HEK293 (cell line): Measurements from ENCODE around the gene GSTP1.

Experiments
- BCL11A ChIP-seq: fragments of 450-650 bp; formaldehyde crosslinking; IDR thresholded peaks from 2 replicates; pipeline ENCODE4 v1.5.1; 2016; ENCODE audit warnings: low read depth, missing biosample characterization, missing genetic modification characterization
- BCL11B ChIP-seq: fragments of 450-650 bp; formaldehyde crosslinking; IDR thresholded peaks from 2 replicates; pipeline ENCODE4 v1.5.1; 2016; ENCODE audit warnings: low read depth, missing biosample characterization, missing genetic modification characterization
- GLIS1 ChIP-seq: fragments of 450-650 bp; formaldehyde crosslinking; IDR thresholded peaks from 2 replicates; pipeline ENCODE4 v1.5.1; 2016; ENCODE audit warnings: missing biosample characterization, missing genetic modification characterization
- GLIS2 ChIP-seq: fragments of 450-650 bp; formaldehyde crosslinking; IDR thresholded peaks from 2 replicates; pipeline ENCODE4 v1.5.1; 2016; ENCODE audit warnings: missing biosample characterization, missing genetic modification characterization
- SP3 ChIP-seq: fragments of 450-650 bp; formaldehyde crosslinking; IDR thresholded peaks from 2 replicates; pipeline ENCODE4 v1.5.1; 2016; ENCODE audit warnings: missing biosample characterization, missing genetic modification characterization
- ZEB2 ChIP-seq: fragments of 450-650 bp; formaldehyde crosslinking; IDR thresholded peaks from 2 replicates; pipeline ENCODE4 v1.5.1; 2016; ENCODE audit warnings: missing biosample characterization, missing genetic modification characterization
- ZNF114 ChIP-seq: fragments of 450-650 bp; formaldehyde crosslinking; IDR thresholded peaks from 2 replicates; pipeline ENCODE4 v1.5.0; 2017; ENCODE audit warnings: missing biosample characterization, missing genetic modification characterization
- ZNF16 ChIP-seq: fragments of 450-650 bp; formaldehyde crosslinking; IDR thresholded peaks from 2 replicates; pipeline ENCODE4 v1.5.1; 2016; ENCODE audit warnings: low read depth, missing biosample characterization, missing genetic modification characterization
- ZNF169 ChIP-seq: fragments of 450-650 bp; formaldehyde crosslinking; IDR thresholded peaks from 2 replicates; pipeline ENCODE4 v1.5.1; 2016; ENCODE audit warnings: missing biosample characterization, missing genetic modification characterization
- ZNF335 ChIP-seq: fragments of 450-650 bp; formaldehyde crosslinking; conservative IDR thresholded peaks from 2 replicates; pipeline ENCODE4 v1.5.1; 2016; ENCODE audit warnings: missing biosample characterization, missing genetic modification characterization
- ZNF433 ChIP-seq: fragments of 450-650 bp; formaldehyde crosslinking; IDR thresholded peaks from 2 replicates; pipeline ENCODE4 v1.5.1; 2016; ENCODE audit warnings: missing biosample characterization, missing genetic modification characterization, low read depth
- ZNF623 ChIP-seq: fragments of 450-650 bp; formaldehyde crosslinking; IDR thresholded peaks from 2 replicates; pipeline ENCODE4 v1.5.1; 2016; ENCODE audit warnings: missing biosample characterization, missing genetic modification characterization
- ZNF654 ChIP-seq: fragments of 450-650 bp; formaldehyde crosslinking; IDR thresholded peaks from 2 replicates; pipeline ENCODE4 v1.5.1; 2016; ENCODE audit warnings: low read depth, missing biosample characterization, missing genetic modification characterization
- ZNF76 ChIP-seq: fragments of 450-650 bp; formaldehyde crosslinking; IDR thresholded peaks from 2 replicates; pipeline ENCODE4; 2016; ENCODE audit warnings: low read depth, missing biosample characterization, missing genetic modification characterization, borderline replicate concordance
- TF ChIP-seq, protein P1 (sequence below): fragments of 450-650 bp; formaldehyde crosslinking; IDR thresholded peaks from 2 replicates; pipeline ENCODE4 v1.5.1; 2017; ENCODE audit warnings: missing biosample characterization, mild to moderate bottlenecking, missing genetic modification characterization, moderate library complexity
- TF ChIP-seq, protein P2 (sequence below): fragments of 450-650 bp; formaldehyde crosslinking; IDR thresholded peaks from 2 replicates; pipeline ENCODE4 v1.5.1; 2016; ENCODE audit warnings: missing biosample characterization, missing genetic modification characterization, borderline replicate concordance
- TF ChIP-seq, protein P3 (sequence below): fragments of 450-650 bp; formaldehyde crosslinking; IDR thresholded peaks from 2 replicates; pipeline ENCODE4 v1.5.1; 2016; ENCODE audit warnings: missing biosample characterization, missing genetic modification characterization, low read depth
- TF ChIP-seq, protein P4 (sequence below): fragments of 450-650 bp; formaldehyde crosslinking; IDR thresholded peaks from 2 replicates; pipeline ENCODE4 v1.5.1; 2017; ENCODE audit warnings: missing biosample characterization, missing genetic modification characterization
- TF ChIP-seq, protein P5 (sequence below): fragments of 450-650 bp; formaldehyde crosslinking; IDR thresholded peaks from 2 replicates; pipeline ENCODE4 v1.5.1; 2016; ENCODE audit warnings: missing biosample characterization, missing genetic modification characterization
- TF ChIP-seq, protein P6 (sequence below): fragments of 450-650 bp; formaldehyde crosslinking; IDR thresholded peaks from 2 replicates; pipeline ENCODE4 v1.5.1; 2016; ENCODE audit warnings: missing biosample characterization, missing genetic modification characterization
- TF ChIP-seq, protein P7 (sequence below): fragments of 450-650 bp; formaldehyde crosslinking; IDR thresholded peaks from 2 replicates; pipeline ENCODE4 v1.5.1; 2017; ENCODE audit warnings: missing biosample characterization, missing genetic modification characterization

GSTP1 gene

DNA sequence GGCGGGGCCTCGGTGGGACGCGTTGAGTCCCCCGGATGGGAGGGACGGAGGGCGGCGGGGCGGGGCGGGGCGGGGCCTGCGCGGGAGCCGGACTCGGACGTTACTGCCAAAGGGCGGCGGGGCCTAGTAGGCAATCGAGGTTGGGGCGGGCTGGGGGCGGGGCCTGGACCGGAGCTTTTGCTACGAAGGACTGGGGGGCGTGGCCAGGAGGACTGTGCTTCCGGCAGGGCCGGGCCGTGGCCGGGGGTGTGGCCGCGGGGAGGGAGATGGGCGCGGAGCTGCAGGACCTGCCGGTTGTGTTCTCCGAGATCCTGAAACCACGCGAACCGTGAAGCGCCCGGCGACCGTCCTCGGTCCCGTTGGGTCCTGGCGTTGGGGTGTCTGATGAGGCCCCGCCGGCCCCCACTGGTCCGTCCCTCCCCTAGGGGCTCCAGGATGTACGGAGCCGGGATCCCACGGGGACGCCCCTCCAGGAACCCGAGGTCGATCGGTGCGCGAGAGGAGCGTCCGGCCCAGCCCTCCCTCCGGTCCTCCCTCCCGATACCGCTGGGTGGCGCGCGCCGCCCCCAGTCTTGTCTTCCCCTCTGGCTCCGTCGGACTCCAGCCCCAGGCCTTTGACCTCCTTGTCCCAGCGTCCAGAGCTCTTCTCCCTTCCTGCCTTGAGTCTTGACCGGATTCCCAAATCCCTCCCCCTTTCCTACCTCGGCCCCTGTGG lies 46.8 kb downstream of the GSTP1 start (continued):
- TF ChIP-seq, protein P1, sequence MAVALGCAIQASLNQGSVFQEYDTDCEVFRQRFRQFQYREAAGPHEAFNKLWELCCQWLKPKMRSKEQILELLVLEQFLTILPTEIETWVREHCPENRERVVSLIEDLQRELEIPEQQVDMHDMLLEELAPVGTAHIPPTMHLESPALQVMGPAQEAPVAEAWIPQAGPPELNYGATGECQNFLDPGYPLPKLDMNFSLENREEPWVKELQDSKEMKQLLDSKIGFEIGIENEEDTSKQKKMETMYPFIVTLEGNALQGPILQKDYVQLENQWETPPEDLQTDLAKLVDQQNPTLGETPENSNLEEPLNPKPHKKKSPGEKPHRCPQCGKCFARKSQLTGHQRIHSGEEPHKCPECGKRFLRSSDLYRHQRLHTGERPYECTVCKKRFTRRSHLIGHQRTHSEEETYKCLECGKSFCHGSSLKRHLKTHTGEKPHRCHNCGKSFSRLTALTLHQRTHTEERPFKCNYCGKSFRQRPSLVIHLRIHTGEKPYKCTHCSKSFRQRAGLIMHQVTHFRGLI (tag by site-specific recombination), result 0 out of 2 replicates have a peak, but pooled peaks have one; percentile 11
- TF ChIP-seq ZNF433 (tag by site-specific recombination) (no peak), ZNF114 (no peak), ZNF654 (tag by site-specific recombination) (peak; percentile 48), BCL11B (tag by site-specific recombination) (peak; percentile 98), BCL11A (tag by site-specific recombination) (peak; percentile 72), ZNF623 (tag by site-specific recombination) (no peak), ZNF169 (tag by site-specific recombination) (no peak), ZNF76 (0 out of 2 replicates have a peak, but pooled peaks have one; percentile 26), SP3 (tag by site-specific recombination) (peak; percentile 82), ZNF16 (tag by site-specific recombination) (no peak), GLIS1 (tag by site-specific recombination) (0 out of 2 replicates have a peak, but pooled peaks have one; percentile 34), GLIS2 (tag by site-specific recombination) (peak; percentile 83), ZEB2 (tag by site-specific recombination) (peak; percentile 64), ZNF335 (tag by site-specific recombination) (peak; percentile 91)
- TF ChIP-seq, protein P2, sequence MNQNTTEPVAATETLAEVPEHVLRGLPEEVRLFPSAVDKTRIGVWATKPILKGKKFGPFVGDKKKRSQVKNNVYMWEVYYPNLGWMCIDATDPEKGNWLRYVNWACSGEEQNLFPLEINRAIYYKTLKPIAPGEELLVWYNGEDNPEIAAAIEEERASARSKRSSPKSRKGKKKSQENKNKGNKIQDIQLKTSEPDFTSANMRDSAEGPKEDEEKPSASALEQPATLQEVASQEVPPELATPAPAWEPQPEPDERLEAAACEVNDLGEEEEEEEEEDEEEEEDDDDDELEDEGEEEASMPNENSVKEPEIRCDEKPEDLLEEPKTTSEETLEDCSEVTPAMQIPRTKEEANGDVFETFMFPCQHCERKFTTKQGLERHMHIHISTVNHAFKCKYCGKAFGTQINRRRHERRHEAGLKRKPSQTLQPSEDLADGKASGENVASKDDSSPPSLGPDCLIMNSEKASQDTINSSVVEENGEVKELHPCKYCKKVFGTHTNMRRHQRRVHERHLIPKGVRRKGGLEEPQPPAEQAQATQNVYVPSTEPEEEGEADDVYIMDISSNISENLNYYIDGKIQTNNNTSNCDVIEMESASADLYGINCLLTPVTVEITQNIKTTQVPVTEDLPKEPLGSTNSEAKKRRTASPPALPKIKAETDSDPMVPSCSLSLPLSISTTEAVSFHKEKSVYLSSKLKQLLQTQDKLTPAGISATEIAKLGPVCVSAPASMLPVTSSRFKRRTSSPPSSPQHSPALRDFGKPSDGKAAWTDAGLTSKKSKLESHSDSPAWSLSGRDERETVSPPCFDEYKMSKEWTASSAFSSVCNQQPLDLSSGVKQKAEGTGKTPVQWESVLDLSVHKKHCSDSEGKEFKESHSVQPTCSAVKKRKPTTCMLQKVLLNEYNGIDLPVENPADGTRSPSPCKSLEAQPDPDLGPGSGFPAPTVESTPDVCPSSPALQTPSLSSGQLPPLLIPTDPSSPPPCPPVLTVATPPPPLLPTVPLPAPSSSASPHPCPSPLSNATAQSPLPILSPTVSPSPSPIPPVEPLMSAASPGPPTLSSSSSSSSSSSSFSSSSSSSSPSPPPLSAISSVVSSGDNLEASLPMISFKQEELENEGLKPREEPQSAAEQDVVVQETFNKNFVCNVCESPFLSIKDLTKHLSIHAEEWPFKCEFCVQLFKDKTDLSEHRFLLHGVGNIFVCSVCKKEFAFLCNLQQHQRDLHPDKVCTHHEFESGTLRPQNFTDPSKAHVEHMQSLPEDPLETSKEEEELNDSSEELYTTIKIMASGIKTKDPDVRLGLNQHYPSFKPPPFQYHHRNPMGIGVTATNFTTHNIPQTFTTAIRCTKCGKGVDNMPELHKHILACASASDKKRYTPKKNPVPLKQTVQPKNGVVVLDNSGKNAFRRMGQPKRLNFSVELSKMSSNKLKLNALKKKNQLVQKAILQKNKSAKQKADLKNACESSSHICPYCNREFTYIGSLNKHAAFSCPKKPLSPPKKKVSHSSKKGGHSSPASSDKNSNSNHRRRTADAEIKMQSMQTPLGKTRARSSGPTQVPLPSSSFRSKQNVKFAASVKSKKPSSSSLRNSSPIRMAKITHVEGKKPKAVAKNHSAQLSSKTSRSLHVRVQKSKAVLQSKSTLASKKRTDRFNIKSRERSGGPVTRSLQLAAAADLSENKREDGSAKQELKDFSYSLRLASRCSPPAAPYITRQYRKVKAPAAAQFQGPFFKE (tag by site-specific recombination), result no peak
- TF ChIP-seq, protein P3, sequence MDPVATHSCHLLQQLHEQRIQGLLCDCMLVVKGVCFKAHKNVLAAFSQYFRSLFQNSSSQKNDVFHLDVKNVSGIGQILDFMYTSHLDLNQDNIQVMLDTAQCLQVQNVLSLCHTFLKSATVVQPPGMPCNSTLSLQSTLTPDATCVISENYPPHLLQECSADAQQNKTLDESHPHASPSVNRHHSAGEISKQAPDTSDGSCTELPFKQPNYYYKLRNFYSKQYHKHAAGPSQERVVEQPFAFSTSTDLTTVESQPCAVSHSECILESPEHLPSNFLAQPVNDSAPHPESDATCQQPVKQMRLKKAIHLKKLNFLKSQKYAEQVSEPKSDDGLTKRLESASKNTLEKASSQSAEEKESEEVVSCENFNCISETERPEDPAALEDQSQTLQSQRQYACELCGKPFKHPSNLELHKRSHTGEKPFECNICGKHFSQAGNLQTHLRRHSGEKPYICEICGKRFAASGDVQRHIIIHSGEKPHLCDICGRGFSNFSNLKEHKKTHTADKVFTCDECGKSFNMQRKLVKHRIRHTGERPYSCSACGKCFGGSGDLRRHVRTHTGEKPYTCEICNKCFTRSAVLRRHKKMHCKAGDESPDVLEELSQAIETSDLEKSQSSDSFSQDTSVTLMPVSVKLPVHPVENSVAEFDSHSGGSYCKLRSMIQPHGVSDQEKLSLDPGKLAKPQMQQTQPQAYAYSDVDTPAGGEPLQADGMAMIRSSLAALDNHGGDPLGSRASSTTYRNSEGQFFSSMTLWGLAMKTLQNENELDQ, result no peak
- TF ChIP-seq, protein P4, sequence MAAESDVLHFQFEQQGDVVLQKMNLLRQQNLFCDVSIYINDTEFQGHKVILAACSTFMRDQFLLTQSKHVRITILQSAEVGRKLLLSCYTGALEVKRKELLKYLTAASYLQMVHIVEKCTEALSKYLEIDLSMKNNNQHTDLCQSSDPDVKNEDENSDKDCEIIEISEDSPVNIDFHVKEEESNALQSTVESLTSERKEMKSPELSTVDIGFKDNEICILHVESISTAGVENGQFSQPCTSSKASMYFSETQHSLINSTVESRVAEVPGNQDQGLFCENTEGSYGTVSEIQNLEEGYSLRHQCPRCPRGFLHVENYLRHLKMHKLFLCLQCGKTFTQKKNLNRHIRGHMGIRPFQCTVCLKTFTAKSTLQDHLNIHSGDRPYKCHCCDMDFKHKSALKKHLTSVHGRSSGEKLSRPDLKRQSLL (tag by site-specific recombination), result no peak
- TF ChIP-seq, protein P5, sequence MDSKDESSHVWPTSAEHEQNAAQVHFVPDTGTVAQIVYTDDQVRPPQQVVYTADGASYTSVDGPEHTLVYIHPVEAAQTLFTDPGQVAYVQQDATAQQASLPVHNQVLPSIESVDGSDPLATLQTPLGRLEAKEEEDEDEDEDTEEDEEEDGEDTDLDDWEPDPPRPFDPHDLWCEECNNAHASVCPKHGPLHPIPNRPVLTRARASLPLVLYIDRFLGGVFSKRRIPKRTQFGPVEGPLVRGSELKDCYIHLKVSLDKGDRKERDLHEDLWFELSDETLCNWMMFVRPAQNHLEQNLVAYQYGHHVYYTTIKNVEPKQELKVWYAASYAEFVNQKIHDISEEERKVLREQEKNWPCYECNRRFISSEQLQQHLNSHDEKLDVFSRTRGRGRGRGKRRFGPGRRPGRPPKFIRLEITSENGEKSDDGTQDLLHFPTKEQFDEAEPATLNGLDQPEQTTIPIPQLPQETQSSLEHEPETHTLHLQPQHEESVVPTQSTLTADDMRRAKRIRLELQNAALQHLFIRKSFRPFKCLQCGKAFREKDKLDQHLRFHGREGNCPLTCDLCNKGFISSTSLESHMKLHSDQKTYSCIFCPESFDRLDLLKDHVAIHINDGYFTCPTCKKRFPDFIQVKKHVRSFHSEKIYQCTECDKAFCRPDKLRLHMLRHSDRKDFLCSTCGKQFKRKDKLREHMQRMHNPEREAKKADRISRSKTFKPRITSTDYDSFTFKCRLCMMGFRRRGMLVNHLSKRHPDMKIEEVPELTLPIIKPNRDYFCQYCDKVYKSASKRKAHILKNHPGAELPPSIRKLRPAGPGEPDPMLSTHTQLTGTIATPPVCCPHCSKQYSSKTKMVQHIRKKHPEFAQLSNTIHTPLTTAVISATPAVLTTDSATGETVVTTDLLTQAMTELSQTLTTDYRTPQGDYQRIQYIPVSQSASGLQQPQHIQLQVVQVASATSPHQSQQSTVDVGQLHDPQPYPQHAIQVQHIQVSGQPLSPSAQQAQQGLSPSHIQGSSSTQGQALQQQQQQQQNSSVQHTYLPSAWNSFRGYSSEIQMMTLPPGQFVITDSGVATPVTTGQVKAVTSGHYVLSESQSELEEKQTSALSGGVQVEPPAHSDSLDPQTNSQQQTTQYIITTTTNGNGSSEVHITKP (tag by site-specific recombination), result peak; percentile 74
- TF ChIP-seq, protein P6, sequence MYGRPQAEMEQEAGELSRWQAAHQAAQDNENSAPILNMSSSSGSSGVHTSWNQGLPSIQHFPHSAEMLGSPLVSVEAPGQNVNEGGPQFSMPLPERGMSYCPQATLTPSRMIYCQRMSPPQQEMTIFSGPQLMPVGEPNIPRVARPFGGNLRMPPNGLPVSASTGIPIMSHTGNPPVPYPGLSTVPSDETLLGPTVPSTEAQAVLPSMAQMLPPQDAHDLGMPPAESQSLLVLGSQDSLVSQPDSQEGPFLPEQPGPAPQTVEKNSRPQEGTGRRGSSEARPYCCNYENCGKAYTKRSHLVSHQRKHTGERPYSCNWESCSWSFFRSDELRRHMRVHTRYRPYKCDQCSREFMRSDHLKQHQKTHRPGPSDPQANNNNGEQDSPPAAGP (tag by site-specific recombination), result peak; percentile 89
- TF ChIP-seq, protein P7, sequence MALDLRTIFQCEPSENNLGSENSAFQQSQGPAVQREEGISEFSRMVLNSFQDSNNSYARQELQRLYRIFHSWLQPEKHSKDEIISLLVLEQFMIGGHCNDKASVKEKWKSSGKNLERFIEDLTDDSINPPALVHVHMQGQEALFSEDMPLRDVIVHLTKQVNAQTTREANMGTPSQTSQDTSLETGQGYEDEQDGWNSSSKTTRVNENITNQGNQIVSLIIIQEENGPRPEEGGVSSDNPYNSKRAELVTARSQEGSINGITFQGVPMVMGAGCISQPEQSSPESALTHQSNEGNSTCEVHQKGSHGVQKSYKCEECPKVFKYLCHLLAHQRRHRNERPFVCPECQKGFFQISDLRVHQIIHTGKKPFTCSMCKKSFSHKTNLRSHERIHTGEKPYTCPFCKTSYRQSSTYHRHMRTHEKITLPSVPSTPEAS, result no peak
